Islet of Langerhans (tissue), 1 donor: ENCODE measurements around the gene PNCK.
"Not testable (repeated sequence)": the region's sequence is repeated elsewhere in the genome, so short reads cannot be mapped to it uniquely, and the experiment has no call there.

Experiments
- FAIRE-seq: peaks from one replicate; lab custom pipeline; 2011; peaks lifted over from hg19 to GRCh38; lab: Jason Lieb, UNC

Gene PNCK

DNA sequence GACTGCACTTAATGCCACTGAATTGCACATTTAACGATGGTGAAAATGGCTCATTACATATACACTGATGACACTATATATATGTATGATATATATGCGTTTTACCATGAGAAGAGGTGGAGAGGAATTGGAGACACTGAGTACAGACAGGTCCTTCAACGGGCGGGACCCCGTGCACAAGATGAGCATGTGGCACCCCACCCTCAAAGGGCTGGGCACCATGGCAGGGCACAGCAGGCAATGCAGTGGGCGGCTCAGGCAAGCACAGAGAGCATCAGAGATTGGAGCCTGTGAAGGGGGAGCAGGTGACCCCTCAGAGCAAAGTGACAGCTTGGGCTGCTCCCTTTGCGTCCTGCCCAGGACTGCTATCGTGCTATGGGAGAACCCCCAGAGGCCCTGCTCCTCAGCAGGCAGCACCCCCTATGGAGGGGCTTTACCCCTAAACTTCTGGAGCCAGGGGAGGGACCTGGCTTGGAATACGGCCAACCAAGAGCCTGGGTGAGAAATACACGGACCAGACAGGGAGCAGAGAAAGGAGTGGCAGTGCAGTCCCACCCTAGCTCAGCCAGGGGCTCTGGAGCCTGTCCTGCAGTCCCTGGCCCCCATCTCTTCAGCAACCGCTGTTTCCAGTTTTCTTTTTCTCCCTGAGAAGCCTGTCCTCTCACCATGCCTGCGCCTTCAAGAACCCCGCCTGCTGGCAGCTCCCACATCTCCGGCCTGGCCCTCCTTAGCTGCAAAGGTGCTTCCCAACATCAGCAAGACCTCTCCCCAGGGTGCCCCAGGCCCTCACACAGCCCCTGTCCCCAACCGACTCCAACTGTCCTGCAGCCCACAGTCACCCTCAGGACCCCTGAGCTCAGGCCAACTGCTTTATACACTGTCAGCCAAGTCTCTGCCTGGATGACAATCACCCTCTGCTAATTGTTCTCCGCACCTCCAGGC, 24.6 kb upstream of the PNCK start:
- no peak for FAIRE-seq

DNA sequence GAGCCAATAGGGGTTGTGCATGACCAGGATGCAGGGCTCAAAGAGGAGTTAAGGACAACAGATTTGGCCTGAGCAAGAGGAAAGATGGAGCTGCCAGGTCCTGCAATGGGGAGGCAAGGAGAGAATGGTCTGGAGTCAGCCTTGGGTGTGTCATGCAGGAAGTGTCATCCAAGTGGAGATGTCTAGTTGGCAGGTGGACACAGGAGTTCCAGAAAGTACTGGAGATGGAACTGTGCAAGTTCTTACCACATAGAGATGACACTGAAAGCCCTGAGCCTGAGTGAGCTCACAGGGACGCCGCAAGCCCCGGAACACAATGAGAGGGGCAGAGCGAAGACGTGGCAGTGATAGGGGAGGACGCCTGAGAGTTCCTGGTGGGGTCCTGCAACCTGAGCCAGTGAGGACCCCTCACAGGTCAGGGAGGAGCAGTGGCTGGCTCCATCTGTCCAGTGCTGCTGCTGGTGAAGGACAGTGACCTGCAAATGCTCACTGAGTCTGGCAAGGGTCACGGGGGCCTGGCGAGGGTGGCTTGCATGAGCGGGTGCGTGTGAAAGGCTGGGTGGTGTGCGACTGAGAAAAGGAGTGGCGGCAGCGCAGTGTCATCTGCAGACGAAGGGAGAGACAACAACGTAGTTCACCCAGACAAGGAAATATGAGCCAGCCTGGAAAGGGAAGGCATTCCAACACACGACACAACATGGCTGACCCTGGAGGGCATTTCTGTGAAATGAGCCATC, 23.5 kb upstream of the PNCK start:
- FAIRE-seq = not testable (repeated sequence)

DNA sequence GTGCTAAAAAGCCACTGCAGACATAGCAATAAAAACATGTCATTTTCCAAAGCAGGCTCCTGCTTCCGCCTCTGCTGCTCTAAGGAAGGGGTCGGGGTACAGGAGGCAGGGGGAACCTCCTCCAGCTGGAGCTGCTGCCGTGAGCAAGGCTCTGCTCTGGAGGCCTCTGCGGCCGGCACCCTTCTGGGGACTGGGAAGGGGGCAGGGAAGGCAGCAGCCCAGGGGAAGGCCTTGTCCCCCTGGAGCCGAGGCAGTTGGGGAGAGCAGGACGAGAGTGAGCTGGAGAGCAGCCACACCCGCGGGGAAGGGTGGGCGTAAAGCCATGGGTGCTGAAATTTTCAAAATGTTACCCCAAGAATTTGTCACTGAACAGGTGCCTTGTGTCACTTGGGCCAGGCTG, 22.9 kb upstream of the PNCK start:
- FAIRE-seq = not testable (repeated sequence)

DNA sequence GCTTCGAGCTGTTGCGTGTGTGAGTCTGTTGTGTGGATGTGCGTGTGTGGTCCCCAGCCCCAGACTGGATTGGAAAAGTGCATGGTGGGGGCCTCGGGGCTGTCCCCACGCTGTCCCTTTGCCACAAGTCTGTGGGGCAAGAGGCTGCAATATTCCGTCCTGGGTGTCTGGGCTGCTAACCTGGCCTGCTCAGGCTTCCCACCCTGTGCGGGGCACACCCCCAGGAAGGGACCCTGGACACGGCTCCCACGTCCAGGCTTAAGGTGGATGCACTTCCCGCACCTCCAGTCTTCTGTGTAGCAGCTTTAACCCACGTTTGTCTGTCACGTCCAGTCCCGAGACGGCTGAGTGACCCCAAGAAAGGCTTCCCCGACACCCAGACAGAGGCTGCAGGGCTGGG, 22.5 kb upstream of the PNCK start:
- no peak for FAIRE-seq

DNA sequence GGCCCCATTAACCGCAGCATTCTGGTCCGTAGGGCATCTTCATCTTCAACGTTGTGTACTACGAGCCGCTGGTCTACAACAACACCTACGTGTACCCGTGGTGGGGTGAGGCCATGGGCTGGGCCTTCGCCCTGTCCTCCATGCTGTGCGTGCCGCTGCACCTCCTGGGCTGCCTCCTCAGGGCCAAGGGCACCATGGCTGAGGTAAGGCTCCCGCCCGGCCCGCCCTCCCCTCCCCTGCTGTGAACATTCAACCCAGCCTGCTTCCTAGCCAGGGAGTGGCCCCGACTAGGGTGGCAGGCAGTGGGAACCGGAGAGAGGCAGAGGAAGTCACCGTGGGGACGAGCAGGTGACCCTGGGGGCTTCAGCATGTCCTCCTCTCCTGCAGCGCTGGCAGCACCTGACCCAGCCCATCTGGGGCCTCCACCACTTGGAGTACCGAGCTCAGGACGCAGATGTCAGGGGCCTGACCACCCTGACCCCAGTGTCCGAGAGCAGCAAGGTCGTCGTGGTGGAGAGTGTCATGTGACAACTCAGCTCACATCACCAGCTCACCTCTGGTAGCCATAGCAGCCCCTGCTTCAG, 21.2 kb upstream of the PNCK start:
- FAIRE-seq = no peak

DNA sequence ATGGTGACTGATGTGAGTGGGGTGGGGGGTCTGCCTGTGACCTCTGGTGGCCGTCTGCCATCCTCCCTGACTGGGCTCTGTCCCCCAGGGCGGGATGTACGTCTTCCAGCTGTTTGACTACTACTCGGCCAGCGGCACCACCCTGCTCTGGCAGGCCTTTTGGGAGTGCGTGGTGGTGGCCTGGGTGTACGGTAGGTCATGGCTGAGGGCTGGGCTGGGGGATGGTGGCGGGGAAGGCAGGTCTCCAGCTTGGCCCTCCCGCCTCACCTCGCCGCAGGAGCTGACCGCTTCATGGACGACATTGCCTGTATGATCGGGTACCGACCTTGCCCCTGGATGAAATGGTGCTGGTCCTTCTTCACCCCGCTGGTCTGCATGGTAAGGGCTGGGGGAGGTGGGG, 20.6 kb upstream of the PNCK start:
- FAIRE-seq = not testable (repeated sequence)

DNA sequence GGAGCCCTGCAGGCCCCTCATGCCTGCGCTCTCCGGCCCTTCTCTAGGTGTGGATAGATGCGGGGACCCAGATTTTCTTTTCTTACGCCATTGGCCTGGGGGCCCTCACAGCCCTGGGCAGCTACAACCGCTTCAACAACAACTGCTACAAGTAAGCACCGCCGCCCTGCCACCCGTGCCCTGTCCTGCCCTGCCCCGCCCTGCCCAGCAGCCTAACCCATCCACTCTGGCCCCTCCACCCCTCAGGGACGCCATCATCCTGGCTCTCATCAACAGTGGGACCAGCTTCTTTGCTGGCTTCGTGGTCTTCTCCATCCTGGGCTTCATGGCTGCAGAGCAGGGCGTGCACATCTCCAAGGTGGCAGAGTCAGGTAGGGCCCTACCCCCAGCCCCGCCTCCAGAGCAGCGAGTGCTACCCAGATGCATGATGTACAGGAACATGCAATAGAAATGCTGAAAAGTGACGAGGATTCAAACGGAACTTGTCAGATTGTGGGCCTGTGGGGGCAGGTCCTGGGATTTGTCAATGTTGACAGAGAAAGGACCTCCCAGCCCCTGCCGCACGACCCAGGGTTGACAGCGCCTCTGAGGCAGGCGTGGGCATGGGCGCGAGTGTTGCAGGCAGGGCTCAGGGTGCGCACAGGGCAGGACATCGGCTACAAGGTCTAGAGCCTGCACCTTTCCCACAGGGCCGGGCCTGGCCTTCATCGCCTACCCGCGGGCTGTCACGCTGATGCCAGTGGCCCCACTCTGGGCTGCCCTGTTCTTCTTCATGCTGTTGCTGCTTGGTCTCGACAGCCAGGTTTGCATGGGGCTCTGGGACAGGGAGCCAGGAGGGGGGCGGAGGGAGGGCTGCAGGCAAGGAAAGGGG, 19.8 kb upstream of the PNCK start:
- no peak for FAIRE-seq

DNA sequence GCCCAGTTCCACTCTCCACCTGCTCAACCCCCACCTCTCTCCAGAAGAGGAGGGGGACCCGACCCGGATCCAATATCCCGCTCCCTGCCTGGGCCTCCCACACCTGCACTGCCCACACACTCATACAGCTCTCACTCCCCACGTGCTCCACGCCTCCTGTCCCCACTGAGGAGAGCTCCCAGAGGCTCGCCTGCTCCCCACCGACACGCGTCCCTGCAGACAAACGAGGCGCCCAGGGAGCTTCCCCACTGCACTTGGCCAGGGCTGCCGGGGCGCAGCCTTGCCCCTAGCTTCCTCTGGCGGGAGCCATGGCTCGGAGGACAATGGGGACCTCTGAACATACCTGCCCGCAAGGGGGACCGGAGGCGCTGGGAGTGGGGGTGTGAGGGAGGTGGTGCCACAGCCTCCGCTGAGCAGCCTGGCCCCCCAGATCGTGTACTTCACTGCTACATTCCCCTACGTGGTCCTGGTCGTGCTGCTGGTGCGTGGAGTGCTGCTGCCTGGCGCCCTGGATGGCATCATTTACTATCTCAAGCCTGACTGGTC, 19.1 kb upstream of the PNCK start:
- no peak for FAIRE-seq

DNA sequence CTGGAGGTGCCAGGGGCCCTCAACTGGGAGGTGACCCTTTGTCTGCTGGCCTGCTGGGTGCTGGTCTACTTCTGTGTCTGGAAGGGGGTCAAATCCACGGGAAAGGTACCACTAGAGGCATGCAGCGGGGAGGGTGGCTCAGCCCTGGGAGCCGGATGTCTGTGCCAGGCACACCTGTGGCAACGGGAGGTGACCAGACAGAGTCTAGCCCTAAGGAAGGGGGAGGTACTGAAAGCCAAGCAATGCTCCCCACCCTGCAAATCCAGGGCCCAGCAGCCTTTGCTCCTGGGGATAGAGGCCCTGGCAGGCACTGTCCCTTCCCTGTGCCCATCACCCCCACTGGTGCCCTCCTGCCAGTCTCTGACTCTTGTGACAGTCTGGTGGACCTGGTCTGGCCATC, 18.4 kb upstream of the PNCK start:
- FAIRE-seq = no peak

DNA sequence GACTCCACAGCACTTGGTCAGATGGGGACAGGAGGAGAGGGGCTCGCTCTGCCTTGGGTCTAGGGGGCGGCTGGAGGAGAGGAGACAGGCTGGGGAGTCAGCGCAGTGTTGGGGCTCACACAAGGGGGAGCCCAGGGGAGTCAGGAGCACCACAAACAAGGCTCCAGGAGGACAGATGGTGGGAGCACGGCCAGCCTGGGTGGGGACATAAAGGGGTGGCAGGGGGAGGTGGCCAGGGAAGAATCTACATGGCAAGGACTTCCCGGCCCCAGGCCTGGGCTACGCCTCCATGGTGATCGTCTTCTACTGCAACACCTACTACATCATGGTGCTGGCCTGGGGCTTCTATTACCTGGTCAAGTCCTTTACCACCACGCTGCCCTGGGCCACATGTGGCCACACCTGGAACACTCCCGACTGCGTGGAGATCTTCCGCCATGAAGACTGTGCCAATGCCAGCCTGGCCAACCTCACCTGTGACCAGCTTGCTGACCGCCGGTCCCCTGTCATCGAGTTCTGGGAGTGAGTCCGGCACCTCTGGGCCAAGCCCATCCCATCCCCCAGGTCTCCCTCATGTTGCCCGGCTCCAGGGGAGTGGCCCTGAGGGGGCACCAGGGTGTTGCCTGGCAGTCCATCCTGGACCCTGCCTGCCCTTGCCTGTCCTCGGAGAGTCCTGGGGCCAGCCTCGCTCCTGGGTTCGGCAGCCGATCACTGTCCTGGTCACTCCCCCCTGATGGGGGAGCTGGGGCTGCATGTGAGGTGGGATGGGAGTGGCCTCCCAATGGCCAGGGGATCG, 17.6 kb upstream of the PNCK start:
- not testable (repeated sequence) for FAIRE-seq

DNA sequence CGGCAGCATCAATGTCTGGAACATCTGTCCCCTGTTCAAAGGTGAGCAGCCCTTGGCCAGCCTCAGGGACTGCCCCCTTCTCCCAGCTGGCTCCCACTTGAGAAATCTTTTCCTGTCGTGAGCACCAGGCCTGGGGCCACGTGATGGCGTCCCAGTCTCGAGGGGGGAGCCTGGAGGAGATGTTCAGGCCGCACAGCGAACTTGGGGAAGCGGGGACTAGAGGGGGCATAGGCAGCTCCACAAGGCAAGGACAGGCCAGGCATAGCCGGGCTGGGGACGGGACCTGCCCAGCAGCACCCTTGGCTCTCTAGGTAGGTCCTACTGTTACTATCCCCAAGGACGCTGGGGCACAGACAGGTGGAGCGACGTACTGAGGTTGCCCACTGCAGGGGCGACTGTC, 16.9 kb upstream of the PNCK start:
- FAIRE-seq = no peak

DNA sequence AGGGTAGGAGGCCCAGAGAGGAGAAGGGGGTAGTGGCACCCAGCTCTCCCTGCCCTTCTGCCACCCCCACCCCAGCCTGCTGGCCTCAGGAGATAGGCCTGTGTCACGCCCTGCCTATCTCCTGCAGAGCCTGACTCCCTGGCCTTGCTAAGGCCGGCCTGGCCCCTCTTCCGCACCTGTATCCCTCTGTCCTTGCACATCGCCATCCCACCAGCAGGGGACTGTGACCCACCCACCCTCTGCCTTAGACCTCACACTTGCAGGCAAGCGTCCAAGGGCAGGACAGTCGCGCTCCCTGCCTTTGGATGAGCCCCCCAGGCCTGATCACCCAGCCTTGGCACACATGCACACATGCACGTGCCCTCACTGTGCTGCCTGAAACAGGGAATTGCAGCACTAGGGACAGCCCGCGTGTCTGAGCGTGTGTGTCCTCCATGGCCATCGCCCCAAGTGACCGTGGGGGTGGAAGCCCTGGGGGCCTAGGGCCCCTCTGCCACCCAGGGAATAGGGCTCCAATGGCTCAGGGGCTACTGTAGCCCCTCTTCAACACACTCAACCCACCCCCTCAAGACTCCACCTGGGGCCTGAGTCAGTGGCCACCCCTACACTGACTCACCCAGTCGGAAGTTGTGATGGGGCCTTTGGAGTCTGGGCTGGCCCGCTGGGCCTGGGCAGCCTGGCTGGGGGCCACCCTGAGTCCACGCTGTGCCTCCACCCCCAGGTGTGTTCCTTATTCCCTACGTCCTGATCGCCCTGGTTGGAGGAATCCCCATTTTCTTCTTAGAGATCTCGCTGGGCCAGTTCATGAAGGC, 16.2 kb upstream of the PNCK start:
- no peak for FAIRE-seq

DNA sequence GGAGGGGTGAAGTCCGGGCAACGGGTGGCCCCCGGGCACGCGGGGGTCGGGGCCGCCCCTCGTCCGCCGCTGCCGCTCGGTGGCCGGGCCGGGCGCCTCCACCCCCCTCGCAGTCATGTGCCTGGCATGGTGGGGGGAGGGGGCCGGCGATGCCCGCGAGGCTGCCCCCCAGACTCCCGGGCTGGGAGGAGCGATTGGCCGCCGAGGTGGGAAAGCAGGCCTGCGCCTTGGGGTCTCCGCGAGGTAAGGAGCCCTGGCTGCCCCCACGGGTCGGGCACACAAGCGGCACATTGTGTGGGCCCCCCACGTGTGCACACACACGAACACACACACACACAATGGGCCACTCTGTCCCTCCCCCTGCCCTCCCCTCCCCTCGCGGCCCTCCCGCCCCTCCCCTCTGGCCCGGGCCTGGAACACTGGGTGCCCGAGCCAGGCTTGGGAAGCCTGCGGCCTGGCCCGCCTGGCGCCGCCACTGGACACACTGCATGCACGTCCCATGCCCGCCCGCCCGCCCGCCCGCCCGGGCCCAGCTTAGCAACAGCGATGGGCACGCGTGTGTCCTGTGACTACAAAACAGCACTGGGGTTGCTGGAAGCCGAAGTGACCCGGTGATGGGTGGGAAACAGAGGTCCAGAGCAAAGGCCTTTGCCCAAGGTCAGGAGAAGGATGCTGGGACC, 15.4 kb upstream of the PNCK start:
- FAIRE-seq = no peak

DNA sequence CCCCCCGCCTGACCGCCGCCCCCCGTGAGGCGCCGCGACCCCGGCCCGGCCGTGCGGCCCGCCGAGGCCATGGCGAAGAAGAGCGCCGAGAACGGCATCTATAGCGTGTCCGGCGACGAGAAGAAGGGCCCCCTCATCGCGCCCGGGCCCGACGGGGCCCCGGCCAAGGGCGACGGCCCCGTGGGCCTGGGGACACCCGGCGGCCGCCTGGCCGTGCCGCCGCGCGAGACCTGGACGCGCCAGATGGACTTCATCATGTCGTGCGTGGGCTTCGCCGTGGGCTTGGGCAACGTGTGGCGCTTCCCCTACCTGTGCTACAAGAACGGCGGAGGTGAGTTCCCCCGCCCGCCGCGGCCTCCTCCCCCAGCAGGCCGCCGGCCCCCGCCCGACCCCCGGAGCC, 14.9 kb upstream of the PNCK start:
- no peak for FAIRE-seq

DNA sequence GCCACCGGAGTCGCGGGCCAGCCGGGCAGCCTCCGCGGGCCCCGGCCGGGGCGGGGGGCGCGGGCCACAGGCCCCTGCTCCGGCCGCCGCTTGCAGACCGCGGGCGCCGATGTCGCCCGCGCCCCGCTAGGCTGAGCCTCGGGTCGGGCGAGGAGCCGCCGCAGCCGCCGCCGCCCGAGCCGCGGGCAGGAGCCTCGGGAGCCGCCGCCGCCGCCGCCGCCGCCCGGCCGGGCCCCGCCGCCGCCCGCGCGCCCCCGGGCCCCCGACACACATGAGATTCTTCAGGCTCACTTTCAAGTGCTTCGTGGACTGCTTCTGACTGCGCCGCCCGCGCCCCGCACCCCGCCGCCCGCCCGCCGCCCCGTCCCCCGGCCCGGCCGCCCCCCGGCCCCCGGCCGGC, 14.5 kb upstream of the PNCK start:
- no peak for FAIRE-seq

DNA sequence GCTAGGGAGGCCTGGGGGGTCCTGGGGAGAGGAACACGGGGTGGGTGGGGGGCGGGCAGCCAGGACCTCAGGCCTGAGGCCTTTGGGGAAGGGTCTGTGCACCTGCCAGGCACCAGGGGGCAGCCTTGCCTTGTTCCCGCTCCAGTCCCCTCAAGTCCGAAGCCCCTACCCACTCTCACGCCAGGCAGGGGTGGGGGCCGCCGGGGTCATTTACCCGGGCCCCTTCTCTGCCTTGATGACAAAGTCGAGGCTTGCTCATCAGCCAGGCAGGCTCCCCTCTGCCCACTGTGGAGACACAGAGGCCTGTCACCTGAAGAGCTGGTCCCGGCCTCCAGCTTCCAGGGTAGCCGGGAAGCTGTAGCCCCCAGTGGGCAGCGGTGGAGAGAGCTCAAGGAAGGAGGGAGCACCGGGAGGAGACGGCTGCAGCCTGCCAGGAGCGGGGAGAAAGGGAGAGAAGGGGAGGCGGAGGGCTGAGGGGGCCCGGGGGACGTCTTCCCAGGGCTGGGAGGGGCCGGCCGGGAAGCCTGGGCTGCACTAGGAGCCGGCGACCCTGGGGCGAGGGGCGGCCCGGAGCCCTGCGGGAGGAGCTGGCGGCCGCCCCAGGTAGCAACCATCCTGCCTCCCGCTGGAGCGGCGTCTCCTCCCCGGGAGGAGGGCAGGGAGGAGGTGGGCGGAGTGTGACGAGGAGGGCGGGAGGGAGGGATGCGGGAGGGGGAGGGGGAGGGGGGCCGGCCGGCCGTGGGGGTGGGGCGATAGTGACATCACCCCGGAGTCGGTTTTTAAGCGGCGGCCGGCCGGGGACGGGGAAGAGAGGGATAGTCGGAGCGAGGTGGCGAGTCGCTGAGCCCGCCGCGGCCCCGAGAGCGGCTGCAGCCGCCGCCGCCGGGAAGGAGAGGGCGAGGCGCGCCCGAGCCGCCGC, 13.8 kb upstream of the PNCK start, which contains the start of gene SLC6A8:
Gene SLC6A8 (plus strand): TSS at position 806 of the 919 bp plus-strand sequence. CDS start 649 bp downstream, outside the sequence.
- no peak for FAIRE-seq

DNA sequence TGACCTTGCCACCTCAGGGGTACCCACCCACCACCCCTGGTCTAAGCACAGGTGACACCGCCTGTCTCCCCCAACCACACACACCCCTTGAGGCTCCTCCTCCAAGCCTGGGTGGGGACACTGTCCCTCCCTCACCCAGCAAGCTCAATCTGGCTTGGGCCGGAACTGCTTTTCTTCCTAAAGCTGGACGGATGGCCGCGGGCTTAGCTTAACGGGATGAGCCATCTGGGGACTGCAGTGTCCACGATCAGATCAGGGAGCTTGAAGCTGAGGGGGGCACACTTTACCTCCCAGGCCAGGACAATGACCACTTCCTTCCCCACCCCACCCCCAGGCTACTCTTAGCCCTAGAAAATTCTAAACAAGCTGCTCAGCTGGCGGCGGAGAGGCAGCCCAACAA, 13.1 kb upstream of the PNCK start:
- FAIRE-seq = no peak
